ENCODE results near the gene TFG.
A peak's percentile ranks its signal among the peaks of the same experiment; 100 is the strongest.

TFG gene

DNA sequence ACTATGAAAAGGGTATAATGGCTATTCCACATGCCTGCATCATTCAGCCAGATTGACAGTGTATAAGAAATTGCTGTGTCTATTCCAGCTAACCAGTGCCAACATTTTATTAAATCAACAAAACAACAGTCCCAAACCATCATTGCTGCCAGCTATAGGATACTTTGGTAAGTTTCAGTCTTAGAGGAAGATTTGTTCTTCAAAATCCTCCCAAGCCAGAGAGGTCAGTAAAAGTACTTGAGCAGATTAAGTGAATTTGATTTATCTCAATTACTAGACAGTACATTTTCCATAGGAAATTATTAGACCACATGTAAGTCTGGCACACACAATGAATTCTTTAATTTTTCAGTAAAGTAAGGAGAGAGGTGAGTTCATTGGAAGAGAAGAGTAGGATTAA is 50.7 kb downstream of the TFG start:
- no peak for FAIRE-seq

DNA sequence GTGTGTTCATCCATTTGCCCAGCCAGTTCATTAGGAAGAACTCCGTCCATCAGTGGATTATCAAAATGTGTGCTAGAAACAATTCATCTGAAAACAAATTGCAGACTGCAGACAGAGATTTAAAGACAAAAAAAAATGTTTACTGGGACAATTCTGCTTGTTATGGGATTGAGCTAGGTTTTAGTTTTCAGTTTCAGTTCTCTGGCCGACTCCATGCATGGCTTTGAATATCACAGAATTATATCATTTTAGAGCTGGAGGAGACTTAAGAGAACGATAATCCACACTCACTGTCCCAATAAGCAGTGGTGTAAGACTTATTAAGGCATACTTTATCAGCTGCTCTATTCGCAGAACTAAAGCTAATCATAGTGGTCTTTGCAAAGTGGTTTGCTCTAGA is 51.1 kb downstream of the TFG start:
- FAIRE-seq: no peak

DNA sequence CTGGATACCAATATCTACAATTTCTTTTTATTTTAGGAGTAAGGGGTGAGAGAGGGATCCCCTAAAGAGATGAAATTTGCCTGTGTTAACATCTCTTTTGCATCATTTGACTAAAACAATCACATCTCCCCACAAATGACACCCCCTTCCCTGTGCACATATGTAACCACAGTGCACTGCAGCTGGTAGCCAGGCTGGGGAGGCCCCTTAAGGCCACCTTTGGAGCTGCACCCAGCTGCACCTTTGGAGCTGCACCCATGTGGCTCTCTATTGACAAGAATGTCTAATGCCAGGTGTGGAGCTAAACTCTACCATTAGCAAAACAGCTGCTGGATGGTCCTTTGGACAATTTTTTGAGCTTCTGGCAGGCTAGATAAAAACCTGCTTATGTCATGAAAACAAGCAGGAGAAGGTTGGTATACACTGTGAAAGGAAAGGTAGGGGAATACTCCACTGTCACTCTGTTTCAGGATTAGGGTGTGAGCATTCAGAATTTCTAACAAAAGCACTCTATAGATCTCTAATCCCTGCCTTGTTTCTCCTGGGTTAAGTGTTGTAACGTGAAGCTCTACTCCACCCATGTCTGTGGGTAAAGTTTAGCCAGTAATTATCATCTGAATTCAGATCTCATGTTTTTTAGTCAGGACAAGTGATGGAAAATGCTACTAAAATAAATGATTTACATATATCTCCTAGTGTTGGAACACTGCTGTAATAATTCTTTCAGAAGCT is 52.1 kb downstream of the TFG start:
- no peak for FAIRE-seq

DNA sequence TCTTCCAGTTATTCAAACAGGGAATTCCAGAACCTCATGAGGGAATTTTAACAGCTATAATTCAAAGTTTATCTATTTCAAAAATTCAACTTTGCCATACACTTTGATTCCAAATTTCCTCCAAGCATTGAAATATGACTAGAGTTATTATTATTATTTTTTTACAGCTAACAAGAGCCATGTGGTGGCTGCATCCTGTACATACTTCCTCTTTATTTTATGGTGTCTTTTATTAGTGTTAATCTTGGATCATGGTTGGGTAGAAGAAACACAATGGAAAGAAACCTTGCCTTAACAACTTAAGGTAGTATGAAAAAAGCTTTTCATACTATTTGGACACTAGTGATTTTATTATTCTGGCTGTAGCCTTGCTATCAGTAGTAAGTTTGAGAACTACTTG is 52.7 kb downstream of the TFG start:
- no peak for FAIRE-seq

DNA sequence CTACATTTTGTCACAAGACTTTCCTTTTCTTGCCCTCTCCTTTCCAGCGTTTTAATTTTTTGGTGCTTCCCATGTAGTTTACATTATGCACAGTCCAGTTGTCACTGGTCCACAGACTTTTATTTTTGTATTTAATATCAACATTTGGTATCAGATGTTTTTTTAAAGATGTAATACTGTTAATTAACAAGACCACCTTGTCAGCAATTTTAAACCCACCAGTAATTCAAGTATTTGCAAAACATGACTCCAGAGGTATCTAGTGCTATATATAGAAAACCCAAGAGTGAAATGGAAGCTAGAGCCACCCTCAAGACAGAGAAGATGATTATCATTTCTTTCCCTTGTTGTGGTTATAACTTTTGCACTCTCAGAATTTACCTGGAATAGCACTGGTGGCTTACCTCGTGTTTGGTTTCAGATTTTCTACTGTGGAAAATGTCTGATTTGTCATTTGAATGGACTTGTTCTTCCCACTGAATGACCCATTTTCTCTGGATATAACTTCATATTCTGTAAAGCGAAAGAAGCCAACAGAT is 56.2 kb downstream of the TFG start:
- FAIRE-seq: no peak

DNA sequence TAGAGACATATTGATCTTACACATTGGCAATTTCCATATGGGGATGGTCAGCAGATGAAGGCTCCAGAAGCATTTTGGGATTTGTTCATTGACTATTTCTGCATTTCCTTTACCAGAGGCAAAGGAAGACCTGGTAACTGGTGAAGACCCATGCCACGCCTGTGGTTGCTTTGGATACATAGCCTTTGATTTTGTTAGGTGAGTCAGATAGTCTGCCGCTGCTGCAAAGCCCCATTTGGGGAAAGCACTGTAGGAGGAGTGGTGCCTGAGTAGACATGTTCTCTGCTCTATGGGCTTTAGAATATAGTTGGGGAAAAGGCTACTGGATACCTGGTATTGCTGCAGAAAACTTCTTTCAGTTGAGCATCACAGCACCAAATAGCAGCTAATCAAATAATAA is 56.8 kb downstream of the TFG start:
- FAIRE-seq: no peak

DNA sequence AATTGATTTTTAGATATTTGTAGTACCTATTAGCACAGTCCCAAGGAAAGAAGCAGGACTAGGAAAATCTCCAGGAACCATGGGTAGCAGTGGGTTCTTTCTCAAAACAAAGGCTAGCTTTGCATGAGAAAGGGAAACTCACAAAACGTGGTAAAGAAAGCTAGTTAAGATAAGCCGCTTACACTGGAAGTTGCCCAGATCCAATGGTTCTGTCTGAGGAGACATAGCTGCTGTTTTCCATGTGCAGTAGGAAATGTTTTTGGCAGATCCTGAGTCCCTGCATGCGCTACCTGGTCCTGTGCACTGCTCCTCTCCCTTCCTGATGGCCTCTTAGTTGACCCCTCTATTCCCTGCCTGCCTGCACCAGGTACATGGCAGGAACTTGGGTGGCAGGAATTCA is 60.4 kb downstream of the TFG start:
- no peak for FAIRE-seq

DNA sequence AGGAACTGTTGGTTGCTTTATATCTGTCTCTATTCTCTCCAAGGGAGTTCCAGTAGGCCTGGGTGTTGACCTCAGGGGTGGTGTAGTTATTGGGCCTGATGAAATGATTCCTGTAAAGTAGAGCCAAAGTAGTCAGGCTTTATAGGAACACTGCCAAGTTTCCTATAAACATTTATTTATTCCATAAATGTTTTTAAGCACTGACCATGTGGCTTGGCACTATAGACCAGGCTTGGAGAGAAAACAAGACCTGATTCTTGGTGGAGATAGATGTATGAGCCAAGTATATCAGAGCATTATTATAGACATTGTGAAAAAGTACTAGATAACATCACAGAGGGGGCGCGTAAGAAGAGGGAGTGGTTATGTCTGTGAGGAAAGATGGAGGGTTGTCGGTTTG is 65.9 kb downstream of the TFG start:
- FAIRE-seq: no peak

DNA sequence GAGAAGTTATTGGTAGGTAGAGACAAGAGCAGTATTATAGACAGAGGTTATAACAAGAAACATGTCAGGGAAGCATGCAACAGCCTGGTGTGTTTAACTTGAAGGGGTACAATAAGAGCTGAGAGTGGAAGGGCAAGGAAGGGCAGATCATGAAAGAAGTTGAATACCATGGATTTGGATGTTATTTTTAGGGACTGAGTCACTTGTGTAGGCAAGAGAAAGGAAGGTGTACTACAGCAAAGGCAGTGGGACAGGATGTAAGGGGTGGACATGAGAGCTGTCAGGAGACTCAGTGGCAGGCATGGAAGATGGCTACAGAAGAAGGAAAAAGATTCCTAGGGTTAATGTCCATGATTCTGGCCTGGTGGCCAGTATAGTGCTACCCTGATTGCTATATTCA is 66.4 kb downstream of the TFG start:
- no peak for FAIRE-seq

DNA sequence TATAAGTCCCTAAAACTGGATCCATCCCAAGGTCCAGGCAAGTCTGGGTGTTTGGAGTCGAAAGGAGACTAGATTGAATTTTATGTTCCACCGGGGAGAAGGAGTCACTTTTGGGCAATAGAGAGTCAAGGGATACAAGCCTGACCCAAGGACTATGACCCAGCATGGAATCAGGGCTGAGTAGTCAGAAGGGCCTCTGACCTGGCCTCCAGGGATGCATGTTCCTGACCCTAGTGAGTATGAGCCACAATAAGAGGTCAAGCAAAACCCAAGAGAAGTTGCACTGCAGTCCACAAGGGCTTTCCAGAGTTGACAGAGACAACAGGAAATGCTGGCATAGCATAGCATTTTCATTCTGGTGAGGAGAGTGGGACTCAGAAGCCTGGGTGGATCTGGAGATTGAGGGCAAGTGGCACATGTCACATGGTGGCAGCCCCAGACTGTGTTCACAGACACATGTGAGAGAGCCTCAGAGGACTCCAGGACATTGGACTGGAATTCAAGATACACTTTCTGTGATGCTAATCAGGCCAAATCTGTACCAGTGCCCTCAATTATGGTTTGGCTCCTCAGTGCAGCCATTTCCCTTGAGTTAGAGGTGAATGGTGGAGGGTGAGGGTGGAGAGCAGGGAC is 66.9 kb downstream of the TFG start:
- no peak for FAIRE-seq

DNA sequence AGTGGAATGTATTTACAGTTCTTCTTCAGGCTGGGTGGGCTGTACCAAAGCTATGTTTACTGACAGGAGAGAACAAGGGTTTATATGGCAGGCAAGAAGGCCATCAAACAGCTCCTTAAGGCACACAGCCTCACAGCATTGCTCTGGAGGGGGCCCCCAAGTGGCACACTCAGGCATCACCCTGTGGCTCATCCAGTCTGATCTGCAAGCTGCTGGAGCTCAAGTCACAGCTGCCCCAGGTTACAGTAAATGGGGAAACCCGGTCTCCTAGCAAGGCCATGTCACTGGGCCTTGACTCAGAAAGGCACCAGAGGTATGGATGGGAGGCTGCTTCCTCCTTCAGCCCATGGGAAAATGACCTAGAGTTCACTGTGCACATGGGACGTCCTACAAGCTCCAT is 67.5 kb downstream of the TFG start:
- no peak for FAIRE-seq

DNA sequence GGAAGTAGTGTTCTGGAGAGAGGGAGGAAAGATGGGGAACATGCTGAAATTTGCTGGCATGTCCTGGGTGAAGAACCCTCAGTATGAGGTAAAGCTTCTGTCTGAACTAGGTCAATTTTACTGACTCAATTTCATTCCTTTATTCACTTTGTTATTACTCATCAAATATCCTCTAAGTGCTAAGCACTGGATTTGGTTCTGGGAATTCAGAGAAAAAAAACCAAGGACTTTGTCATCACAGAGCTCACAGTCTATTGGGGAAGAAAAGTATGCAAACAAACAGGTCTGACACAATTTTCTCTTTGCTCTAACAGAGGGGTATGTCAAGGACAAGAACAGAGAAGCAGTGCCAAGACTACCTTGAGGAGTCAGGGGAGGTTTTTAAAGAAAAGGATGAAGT is 68.0 kb downstream of the TFG start:
- FAIRE-seq: no peak

DNA sequence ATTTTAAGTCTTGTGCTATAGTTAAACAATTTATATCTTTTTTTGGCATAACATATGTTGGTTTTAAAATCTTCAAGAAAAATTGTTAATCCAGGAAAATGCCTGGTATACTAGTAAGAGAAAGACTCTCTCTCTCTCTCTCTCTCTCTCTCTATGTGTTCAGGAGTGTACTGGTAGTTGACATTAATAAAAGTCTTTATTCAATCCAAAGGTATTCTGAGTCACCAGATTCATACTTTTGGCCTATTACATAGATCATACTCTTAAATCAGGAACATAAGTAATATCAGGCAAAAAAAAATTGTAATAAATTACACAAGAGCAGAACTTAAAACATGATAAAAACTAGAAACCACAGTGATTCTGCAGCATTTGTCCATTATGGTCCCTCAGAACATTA is 70.2 kb downstream of the TFG start:
- no peak for FAIRE-seq

DNA sequence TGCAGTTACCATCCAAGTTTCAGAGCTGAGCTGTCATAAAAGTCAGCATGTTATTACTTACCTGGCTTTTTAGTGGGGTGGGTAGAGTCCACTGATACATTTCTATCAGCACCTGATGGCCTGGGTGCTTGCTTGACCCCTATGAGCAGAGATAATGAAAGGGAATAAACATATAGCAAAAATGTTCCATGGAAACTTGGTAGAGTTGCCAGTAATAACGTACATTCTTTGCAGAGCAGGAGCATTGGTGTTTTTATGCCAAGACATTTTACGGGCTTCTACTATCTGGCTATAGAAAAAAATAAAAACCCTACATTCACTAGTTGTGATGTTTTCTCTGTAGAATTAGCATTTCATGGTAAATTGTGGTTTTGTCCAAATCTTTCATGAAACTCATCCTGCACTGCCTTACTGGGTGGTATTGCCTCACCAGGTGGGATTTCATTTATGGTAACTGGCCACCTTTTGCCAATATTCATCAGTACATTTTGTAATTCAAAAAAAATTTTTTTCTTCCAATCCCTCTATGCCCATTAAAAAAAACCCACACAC is 70.9 kb downstream of the TFG start:
- no peak for FAIRE-seq

DNA sequence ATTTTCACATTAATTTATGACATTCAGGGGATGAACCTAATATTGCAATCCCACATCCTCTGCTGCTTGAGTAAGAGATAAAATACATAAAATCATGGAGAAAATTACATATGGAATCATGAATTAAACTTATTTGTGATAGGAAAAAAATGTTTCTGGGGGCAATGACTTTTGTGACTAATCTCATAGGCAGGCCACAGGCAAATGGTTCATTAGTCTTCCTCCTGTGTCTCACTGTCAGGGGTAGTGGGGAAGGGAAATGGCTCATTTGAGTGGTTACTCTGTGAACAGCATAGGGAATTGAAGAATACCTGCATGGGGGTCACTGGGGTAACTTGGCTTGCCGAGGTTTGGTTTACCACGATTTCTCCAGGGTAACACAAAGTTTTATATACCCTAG is 72.0 kb downstream of the TFG start:
- FAIRE-seq: no peak

DNA sequence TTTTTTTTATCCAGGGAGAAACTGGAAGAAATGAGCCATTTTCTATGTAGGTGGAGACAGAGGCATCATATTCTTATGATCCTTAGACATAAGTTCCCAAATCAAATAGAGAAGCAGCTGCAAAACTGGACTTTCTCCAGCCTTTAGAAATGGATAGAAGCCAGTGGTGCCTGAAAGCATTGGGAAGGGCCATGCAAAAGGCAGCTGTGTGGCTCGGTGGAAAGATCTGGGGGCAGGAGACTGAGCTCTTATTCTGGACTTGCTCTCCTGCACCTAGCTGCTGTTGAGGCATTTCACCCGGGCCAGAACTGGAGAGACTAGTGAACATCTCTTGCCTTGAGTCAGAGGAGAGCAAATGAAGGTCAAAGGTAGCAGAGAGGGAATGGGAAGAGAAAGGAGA is 73.1 kb downstream of the TFG start:
- FAIRE-seq: no peak

DNA sequence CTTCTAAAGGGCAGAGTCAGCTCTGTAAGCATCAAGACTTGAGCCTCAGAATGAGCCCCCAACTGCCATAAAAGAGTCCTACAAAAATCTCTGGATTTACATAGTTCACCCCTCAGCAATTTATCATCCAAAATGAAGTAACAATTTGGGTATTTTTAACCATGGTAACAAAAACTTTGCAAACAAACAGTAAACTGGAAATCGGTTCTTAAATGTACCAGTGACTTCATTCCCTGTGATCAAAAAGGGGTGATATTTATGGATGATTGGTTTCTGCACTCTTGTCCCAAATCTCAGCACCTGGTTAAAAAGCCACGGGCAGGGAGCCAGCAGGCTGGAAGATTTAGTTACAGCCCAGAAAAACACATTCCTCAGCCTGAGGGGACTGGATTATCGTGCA is 73.6 kb downstream of the TFG start:
- no peak for FAIRE-seq

DNA sequence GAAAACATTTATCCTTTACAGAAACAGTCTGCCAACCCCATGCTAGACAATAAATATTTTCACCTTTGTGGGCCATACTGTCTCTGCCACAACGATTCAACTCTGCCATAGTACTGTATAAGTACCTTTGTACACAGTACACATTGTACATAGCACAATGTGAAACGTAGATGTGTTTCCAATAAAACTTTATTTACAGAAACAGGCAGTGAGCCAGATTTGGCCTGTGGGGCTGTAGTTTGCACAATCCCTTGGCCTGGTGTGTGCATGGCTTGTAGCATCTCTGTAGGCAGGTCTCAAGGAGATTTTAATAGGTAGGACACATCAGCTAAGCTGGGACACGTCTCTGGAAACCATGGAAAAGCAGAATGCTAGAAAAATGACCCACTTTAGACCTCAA is 74.3 kb downstream of the TFG start:
- FAIRE-seq: no peak

DNA sequence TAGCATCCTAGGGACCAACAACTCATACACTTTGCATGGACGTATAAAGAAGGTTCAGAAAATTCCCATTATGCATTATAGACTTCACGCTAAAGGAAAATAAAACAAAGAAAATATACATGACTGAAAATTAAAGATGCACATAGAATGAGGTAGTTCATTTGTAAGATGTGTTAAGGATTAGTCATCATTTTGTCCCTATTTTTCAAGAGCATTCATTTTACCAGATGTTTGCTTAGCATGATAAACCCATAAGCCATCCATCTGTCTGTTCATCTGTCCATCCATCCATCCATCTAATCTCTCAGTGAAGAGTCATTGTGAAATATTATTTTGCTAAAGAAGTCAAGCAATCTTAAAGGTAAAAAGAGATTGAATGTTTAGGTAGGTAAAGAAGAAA is 80.3 kb downstream of the TFG start:
- FAIRE-seq: no peak

DNA sequence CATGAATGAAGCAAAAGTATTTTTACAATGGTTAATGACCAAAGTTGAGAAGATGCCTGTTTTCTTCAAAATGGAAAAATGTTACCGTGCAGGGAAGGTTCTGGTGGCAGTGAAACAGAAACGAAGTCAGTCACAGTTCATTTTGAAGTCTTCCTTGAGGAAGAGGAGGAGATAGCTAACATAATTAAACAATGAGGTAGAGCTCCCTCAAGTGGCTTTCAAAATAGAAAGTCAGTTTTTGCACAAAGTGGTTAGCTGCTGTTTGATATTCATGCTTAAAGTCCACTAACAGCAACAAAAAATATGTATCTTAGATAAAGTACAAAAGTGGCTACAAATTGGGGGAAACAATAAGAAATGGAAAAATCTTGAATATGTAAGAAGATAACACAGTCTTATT is 87.3 kb downstream of the TFG start:
- FAIRE-seq: peak; percentile 58

DNA sequence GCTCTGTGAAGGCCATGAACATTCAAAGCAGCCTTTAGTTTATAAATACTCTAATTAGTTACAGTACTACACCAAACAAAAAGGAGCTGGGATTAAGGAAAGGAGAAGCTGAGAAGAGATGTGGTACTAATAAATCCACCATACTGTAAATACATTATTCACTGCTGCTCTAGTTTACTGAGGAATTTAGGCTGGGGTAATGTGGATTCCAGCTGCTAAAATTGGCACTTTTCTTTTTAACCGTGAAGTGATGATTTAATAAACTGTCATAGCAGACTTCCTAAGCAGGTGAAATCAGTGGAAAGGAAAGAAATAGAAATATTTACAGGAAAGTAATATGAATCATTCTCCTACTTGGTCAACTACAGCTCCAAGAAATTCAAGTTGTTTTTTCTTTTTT is 88.7 kb downstream of the TFG start:
- no peak for FAIRE-seq
